GM12878 (cell line): ENCODE data around the gene FKBP3. TPM values are rescaled to one million over a fixed set of nuclear protein-coding genes. Genes with fewer than 3 reads are reported as not detected.

ENCODE experiments used
- ASH2L ChIP-seq: fragments of 300-600, 200-600 bp; sonication (generic); IDR thresholded peaks from 2 replicates; pipeline ENCODE4 v1.6.1; 2017; ENCODE audit warnings: low read depth, mild to moderate bottlenecking, borderline replicate concordance
- ATF3 ChIP-seq: IDR thresholded peaks from 2 replicates; pipeline ENCODE4 v1.6.1; 2011; ENCODE audit warnings: low read depth, mild to moderate bottlenecking, low read length, moderate library complexity, borderline replicate concordance; ENCODE audit errors: extremely low read depth
- BHLHE40 ChIP-seq, 2 experiments: fragments of 450-650 bp in 1 of 2; IDR thresholded peaks; 2 replicates each; pipeline ENCODE4 v1.6.1; 2011 to 2017; ENCODE audit warnings: low read depth in 2 of 2, borderline replicate concordance in 1 of 2, improper control_type of control experiment in 1 of 2, low read length in 1 of 2, mild to moderate bottlenecking in 1 of 2
- CBX5 ChIP-seq: sonication (generic); IDR thresholded peaks from 2 replicates; pipeline ENCODE4 v1.6.1; 2016; ENCODE audit warnings: low read depth, moderate library complexity, mild to moderate bottlenecking, inconsistent platforms
- CHD4 ChIP-seq: fragments of 200-600 bp; sonication (generic); IDR thresholded peaks from 2 replicates; pipeline ENCODE4 v1.6.1; 2016; ENCODE audit warnings: mild to moderate bottlenecking
- E4F1 ChIP-seq: fragments of 450-650 bp; IDR thresholded peaks from 2 replicates; pipeline ENCODE4 v1.6.1; 2018; ENCODE audit warnings: borderline replicate concordance, mild to moderate bottlenecking; ENCODE audit not compliant: partially characterized antibody
- EED ChIP-seq: sonication (generic); IDR thresholded peaks from 2 replicates; pipeline ENCODE4 v1.6.1; 2016; ENCODE audit warnings: antibody characterized with exemption, low read depth
- FOXK2 ChIP-seq: fragments of 450-650 bp; IDR thresholded peaks from 2 replicates; pipeline ENCODE4 v1.6.1; 2017; ENCODE audit warnings: mild to moderate bottlenecking, moderate library complexity
- HDAC2 ChIP-seq: fragments of 200-600 bp; sonication (generic); IDR thresholded peaks from 2 replicates; pipeline ENCODE4 v1.6.1; 2017
- HDAC6 ChIP-seq: fragments of 200-600 bp; sonication (generic); IDR thresholded peaks from one replicate; pipeline ENCODE4 v1.8.0; 2017; ENCODE audit warnings: antibody characterized with exemption; ENCODE audit not compliant: unreplicated experiment
- IRF4 ChIP-seq: IDR thresholded peaks from 2 replicates; pipeline ENCODE4 v1.6.1; 2011; ENCODE audit warnings: low read depth, low read length
- LARP7 ChIP-seq: fragments of 450-650 bp; IDR thresholded peaks from 2 replicates; pipeline ENCODE4 v1.6.1; 2017; ENCODE audit warnings: mild to moderate bottlenecking
- NRF1 ChIP-seq: conservative IDR thresholded peaks from 2 replicates; pipeline ENCODE4 v1.6.1; 2011; ENCODE audit warnings: mild to moderate bottlenecking, low read depth, low read length, improper control_type of control experiment
- PAX5 ChIP-seq: IDR thresholded peaks from 2 replicates; pipeline ENCODE4 v1.6.1; 2011; ENCODE audit warnings: low read depth, low read length, borderline replicate concordance
- RCOR1 ChIP-seq: conservative IDR thresholded peaks from 2 replicates; pipeline ENCODE4 v1.6.1; 2012; ENCODE audit warnings: low read depth, low read length, improper control_type of control experiment
- RFX5 ChIP-seq: IDR thresholded peaks from 2 replicates; pipeline ENCODE4 v1.6.1; 2011; ENCODE audit warnings: low read depth, low read length, improper control_type of control experiment
- SIX5 ChIP-seq: IDR thresholded peaks from 2 replicates; pipeline ENCODE4 v1.6.1; 2011; ENCODE audit warnings: mild to moderate bottlenecking, low read depth, low read length, moderate library complexity; ENCODE audit not compliant: severe bottlenecking
- SMAD1 ChIP-seq: fragments of 450-650 bp; IDR thresholded peaks from 2 replicates; pipeline ENCODE4 v1.6.1; 2018; ENCODE audit warnings: mild to moderate bottlenecking, low read depth; ENCODE audit not compliant: partially characterized antibody
- SRF ChIP-seq, 2 experiments: IDR thresholded peaks; 2 replicates each; pipeline ENCODE4 v1.6.1; 2011; ENCODE audit warnings: low read depth in 2 of 2, low read length in 2 of 2, mild to moderate bottlenecking in 1 of 2, moderate library complexity in 1 of 2
- SUPT20H ChIP-seq: IDR thresholded peaks from 2 replicates; pipeline ENCODE4 v1.6.1; 2011; ENCODE audit warnings: low read depth, mild to moderate bottlenecking, low read length, moderate library complexity, borderline replicate concordance; ENCODE audit not compliant: control insufficient read depth
- SUZ12 ChIP-seq: fragments of 200-600 bp; sonication (generic); IDR thresholded peaks from one replicate; pipeline ENCODE4 v1.6.1; 2018; ENCODE audit warnings: antibody characterized with exemption, mild to moderate bottlenecking; ENCODE audit not compliant: unreplicated experiment
- TAF1 ChIP-seq: IDR thresholded peaks from 2 replicates; pipeline ENCODE4 v1.6.1; 2011; ENCODE audit warnings: mild to moderate bottlenecking, low read depth, low read length, borderline replicate concordance
- TBL1XR1 ChIP-seq: IDR thresholded peaks from 2 replicates; pipeline ENCODE4 v1.6.1; 2012; ENCODE audit warnings: low read depth, low read length, improper control_type of control experiment
- ZSCAN29 ChIP-seq: fragments of 450-650 bp; IDR thresholded peaks from 2 replicates; pipeline ENCODE4 v1.6.1; 2017; ENCODE audit warnings: mild to moderate bottlenecking, moderate library complexity
- polyA plus RNA-seq, 11 experiments: library from polyadenylated mRNA; depleted of rRNA in 4 of 11; unstranded in 6 of 11; stranded (reverse) in 5 of 11; fragments of >200 nt; fragmentation: Nextera tagmentation in 4 of 11; fragmentation: Illumina TruSeq in 1 of 11; extraction: Ambion mirVana in 4 of 11; extraction: Trizol in 1 of 11; gene quantifications; 1 replicate in 1 of 11; 2 replicates in 10 of 11; pipeline versions ENCODE4 v1.2.1 to v1.2.3, GENCODE V29; 2011 to 2016; ENCODE audit warnings: inconsistent platforms in 2 of 11, missing spikeins in 2 of 11, low read depth in 1 of 11
- total RNA-seq, 4 experiments: library from RNA; depleted of rRNA in 3 of 4; stranded (reverse); fragments of >200 nt in 3 of 4; fragmentation: Illumina TruSeq in 1 of 4; extraction: Trizol in 1 of 4; gene quantifications; 2 replicates each; pipeline versions ENCODE4 v1.2.1 to v1.2.3, GENCODE V29; 2013 to 2021
- TF ChIP-seq, protein P1 (sequence below): fragments of 450-650 bp; formaldehyde crosslinking; IDR thresholded peaks from 2 replicates; pipeline ENCODE4 v1.5.0; 2022; ENCODE audit warnings: mild to moderate bottlenecking, missing genetic modification characterization

The FKBP3 gene
- total and polyA plus RNA-seq, 10 of the 15 experiments (the other 5 are each of a cell fraction or from before 2014, with no cell fraction given): 67.2 to 218 (median 129) TPM

DNA sequence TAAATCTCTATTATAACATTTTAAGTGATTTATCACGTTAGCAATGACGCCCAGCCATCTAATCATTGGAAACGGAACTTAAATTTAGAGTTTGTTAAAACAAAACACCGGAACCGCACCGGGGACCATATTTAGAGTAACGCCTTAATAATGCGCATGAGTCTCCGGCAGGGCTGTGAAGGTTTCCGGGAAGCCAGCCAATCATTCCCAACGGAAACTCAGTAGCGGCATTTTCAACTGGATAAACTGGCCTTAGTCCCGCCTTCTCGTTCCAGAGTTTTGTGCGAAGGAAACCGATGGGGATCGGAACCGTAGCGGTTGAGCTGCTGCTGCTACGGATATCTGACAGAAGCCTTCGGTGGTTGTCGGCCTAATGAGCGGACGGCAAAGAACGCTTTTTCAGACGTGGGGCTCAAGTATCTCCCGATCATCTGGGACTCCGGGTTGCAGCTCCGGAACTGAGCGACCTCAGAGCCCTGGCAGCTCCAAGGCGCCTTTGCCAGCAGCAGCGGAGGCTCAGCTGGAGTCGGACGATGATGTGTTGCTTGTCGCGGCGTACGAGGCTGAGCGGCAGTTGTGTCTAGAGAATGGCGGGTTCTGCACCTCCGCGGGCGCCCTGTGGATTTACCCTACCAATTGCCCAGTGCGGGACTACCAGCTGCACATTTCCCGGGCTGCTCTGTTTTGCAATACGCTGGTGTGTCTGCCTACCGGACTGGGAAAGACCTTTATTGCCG is 1.5 kb upstream of the FKBP3 start, which contains the start of gene FANCM (continued):
- TF ChIP-seq E4F1: peak; percentile 37
- TF ChIP-seq ATF3: no peak
- TF ChIP-seq, protein P1, sequence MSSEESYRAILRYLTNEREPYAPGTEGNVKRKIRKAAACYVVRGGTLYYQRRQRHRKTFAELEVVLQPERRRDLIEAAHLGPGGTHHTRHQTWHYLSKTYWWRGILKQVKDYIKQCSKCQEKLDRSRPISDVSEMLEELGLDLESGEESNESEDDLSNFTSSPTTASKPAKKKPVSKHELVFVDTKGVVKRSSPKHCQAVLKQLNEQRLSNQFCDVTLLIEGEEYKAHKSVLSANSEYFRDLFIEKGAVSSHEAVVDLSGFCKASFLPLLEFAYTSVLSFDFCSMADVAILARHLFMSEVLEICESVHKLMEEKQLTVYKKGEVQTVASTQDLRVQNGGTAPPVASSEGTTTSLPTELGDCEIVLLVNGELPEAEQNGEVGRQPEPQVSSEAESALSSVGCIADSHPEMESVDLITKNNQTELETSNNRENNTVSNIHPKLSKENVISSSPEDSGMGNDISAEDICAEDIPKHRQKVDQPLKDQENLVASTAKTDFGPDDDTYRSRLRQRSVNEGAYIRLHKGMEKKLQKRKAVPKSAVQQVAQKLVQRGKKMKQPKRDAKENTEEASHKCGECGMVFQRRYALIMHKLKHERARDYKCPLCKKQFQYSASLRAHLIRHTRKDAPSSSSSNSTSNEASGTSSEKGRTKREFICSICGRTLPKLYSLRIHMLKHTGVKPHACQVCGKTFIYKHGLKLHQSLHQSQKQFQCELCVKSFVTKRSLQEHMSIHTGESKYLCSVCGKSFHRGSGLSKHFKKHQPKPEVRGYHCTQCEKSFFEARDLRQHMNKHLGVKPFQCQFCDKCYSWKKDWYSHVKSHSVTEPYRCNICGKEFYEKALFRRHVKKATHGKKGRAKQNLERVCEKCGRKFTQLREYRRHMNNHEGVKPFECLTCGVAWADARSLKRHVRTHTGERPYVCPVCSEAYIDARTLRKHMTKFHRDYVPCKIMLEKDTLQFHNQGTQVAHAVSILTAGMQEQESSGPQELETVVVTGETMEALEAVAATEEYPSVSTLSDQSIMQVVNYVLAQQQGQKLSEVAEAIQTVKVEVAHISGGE (CRISPR knock-in tag): peak; percentile 88
- TF ChIP-seq SUPT20H: no peak
- TF ChIP-seq CBX5: no peak
- no peak; the same call in 1 of the 2 replicates for TF ChIP-seq FOXK2
- peak; percentile 58; the same call in 1 of the 2 replicates for TF ChIP-seq LARP7
- no peak for TF ChIP-seq BHLHE40 (IDR thresholded peaks at IDR 0.05; ENCODE audit: borderline replicate concordance in 1 of 2, low read depth in 2 of 2, low read length in 1 of 2)
- TF ChIP-seq CHD4: no peak
- no peak for TF ChIP-seq HDAC6
- peak; percentile 35; the same call in 1 of the 2 replicates for TF ChIP-seq NRF1
- TF ChIP-seq RFX5: no peak
- peak; percentile 36 for TF ChIP-seq SIX5
- no peak for TF ChIP-seq EED
- TF ChIP-seq SRF (IDR thresholded peaks at IDR 0.05; ENCODE audit: low read depth in 2 of 2, low read length in 2 of 2): peak in 1 of 2 experiments; percentile 62; a peak in 1 of 4 replicates
- TF ChIP-seq ZSCAN29: 0 out of 2 replicates have a peak, but pooled peaks have one; percentile 63
- TF ChIP-seq RCOR1: 0 out of 2 replicates have a peak, but pooled peaks have one; percentile 55
- TF ChIP-seq SUZ12: no peak
- TF ChIP-seq HDAC2: peak; percentile 77; the same call in 1 of the 2 replicates
- TF ChIP-seq SMAD1: no peak
- no peak for TF ChIP-seq IRF4
- TF ChIP-seq ASH2L: peak; percentile 48; the same call in 1 of the 2 replicates
- peak; percentile 71; the same call in 1 of the 2 replicates for TF ChIP-seq TAF1
- TF ChIP-seq TBL1XR1: no peak
- no peak for TF ChIP-seq PAX5
